ENCODE results near the gene ST3GAL6. TPM values are rescaled to one million over a fixed set of nuclear protein-coding genes. Genes with fewer than 3 reads are reported as not detected.
A peak's percentile ranks its signal among the peaks of the same experiment; 100 is the strongest.

Gene ST3GAL6
- polyA plus RNA-seq, 3 donors = 21.0 to 49.5 (median 22.8) TPM

DNA sequence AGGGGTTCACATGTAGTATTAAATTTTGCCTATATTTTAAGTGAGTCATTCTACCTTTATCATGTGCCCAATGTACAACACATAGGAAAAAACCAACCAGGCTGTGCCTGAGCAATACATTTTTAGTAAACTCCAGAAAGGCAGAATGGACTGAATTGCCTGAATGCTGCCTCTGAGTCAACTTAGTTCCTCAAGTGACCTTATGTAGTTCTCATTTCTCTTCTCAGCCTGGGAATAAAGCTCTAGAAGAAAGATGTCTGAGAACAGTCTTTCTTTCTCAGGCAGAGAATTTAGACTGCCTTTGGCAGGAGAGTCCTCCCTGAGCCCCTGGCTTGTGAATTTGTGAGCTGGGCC, 13.0 kb downstream of the ST3GAL6 start:
- Histone ChIP-seq H3K4me1 (ENCODE audit: control insufficient read depth in 1 of 2, insufficient read depth in 2 of 2, low read length in 2 of 2) (peaks cover 40 to 51% of the 10 kb centered on the region in 2 donors), H3K79me2 (ENCODE audit: insufficient read depth, low read length) (peaks cover 81% of the 10 kb centered on the region), H3K36me3 (replicated peaks in 1 of 2; ENCODE audit: control insufficient read depth in 1 of 2, insufficient read depth in 2 of 2, low read length in 2 of 2) (peaks cover 71 to 84% of the 10 kb centered on the region in 2 donors), H3K9ac (ENCODE audit: insufficient read depth, low read length, poor library complexity, severe bottlenecking) (no peak overlapping the region), H4K20me1 (ENCODE audit: insufficient read depth, low read length) (peaks cover 88% of the 10 kb centered on the region), H2AFZ (ENCODE audit: insufficient read depth, low read depth, low read length, poor library complexity, severe bottlenecking) (no peak overlapping the region), H3K4me3 (replicated peaks in 1 of 3; ENCODE audit: low read depth in 2 of 3, low read length in 3 of 3) (no peak overlapping the region), H3K27ac (ENCODE audit: low read depth in 1 of 2, low read length in 2 of 2) (peak overlapping the region in 1 of 2 donors; percentile 94), H3K9me3 (replicated peaks in 1 of 2; ENCODE audit: control insufficient read depth in 1 of 2, insufficient read depth in 1 of 2, low read length in 2 of 2) (no peaks in the 10 kb centered on the region), H3K27me3 (ENCODE audit: control insufficient read depth in 2 of 2, insufficient read depth in 2 of 2, low read length in 2 of 2) (no peaks in the 10 kb centered on the region), H3K4me2 (replicated peaks; ENCODE audit: extremely low read depth, low read length, poor library complexity, severe bottlenecking) (no peak overlapping the region)
- Mint-ChIP-seq H3K36me3 (peaks cover 72 to 77% of the 10 kb centered on the region in 2 donors), H3K27me3 (ENCODE audit: low read depth in 3 of 3) (no peaks in the 10 kb centered on the region), H3K4me1 (peaks cover 53% of the 10 kb centered on the region), H3K9me3 (no peaks in the 10 kb centered on the region), H3K4me3 (no peak overlapping the region), H3K27ac (peak overlapping the region in 6 of 7 donors; percentile 62 to 96 (median 91))
- intact Hi-C loops (cut with micrococcal nuclease) = loop anchor here in 1 of 2 donors (5.0 kb wide), 1 partner anchor 44 kb away; no protein-coding TSS in a partner anchor
- DNase-seq = peak; percentile 37 to 77 (median 59)
- TF ChIP-seq, protein P1, sequence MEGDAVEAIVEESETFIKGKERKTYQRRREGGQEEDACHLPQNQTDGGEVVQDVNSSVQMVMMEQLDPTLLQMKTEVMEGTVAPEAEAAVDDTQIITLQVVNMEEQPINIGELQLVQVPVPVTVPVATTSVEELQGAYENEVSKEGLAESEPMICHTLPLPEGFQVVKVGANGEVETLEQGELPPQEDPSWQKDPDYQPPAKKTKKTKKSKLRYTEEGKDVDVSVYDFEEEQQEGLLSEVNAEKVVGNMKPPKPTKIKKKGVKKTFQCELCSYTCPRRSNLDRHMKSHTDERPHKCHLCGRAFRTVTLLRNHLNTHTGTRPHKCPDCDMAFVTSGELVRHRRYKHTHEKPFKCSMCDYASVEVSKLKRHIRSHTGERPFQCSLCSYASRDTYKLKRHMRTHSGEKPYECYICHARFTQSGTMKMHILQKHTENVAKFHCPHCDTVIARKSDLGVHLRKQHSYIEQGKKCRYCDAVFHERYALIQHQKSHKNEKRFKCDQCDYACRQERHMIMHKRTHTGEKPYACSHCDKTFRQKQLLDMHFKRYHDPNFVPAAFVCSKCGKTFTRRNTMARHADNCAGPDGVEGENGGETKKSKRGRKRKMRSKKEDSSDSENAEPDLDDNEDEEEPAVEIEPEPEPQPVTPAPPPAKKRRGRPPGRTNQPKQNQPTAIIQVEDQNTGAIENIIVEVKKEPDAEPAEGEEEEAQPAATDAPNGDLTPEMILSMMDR (IDR thresholded peaks at IDR 0.05) = no peak

DNA sequence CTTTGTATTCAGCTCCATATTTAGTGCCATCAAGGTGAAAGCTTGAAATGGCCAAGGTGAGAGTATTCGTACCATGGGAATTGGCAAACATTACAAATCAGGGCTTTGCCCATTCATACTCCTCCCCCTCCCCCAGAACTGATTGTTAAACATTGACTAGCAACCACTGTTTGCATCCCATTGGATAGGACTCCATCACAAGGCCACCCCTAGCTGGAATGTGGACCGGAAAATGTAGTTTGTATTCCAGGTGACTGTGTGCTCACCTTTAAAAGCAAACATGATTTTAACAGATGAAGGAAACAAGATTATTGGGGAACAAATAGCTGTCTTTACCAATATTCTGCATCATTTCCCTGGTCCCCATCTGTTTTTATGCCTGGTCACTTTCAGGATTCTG, 14.1 kb downstream of the ST3GAL6 start:
- Histone ChIP-seq H3K36me3 (replicated peaks in 1 of 2; ENCODE audit: control insufficient read depth in 1 of 2, insufficient read depth in 2 of 2, low read length in 2 of 2) (peaks cover 69 to 84% of the 10 kb centered on the region in 2 donors), H3K9ac (ENCODE audit: insufficient read depth, low read length, poor library complexity, severe bottlenecking) (no peak overlapping the region), H3K27ac (ENCODE audit: low read depth in 1 of 2, low read length in 2 of 2) (peak overlapping the region in 1 of 2 donors; percentile 94), H3K79me2 (ENCODE audit: insufficient read depth, low read length) (peaks cover 81% of the 10 kb centered on the region), H3K9me3 (replicated peaks in 1 of 2; ENCODE audit: control insufficient read depth in 1 of 2, insufficient read depth in 1 of 2, low read length in 2 of 2) (no peaks in the 10 kb centered on the region), H3K4me2 (replicated peaks; ENCODE audit: extremely low read depth, low read length, poor library complexity, severe bottlenecking) (no peak overlapping the region), H4K20me1 (ENCODE audit: insufficient read depth, low read length) (peaks cover 87% of the 10 kb centered on the region), H3K27me3 (ENCODE audit: control insufficient read depth in 2 of 2, insufficient read depth in 2 of 2, low read length in 2 of 2) (no peaks in the 10 kb centered on the region), H3K4me1 (ENCODE audit: control insufficient read depth in 1 of 2, insufficient read depth in 2 of 2, low read length in 2 of 2) (peaks cover 40 to 56% of the 10 kb centered on the region in 2 donors), H3K4me3 (replicated peaks in 1 of 3; ENCODE audit: low read depth in 2 of 3, low read length in 3 of 3) (no peak overlapping the region), H2AFZ (ENCODE audit: insufficient read depth, low read depth, low read length, poor library complexity, severe bottlenecking) (no peak overlapping the region)
- H3K4me3 Mint-ChIP-seq = no peak overlapping the region
- H3K27me3 Mint-ChIP-seq (ENCODE audit: low read depth in 3 of 3) = no peaks in the 10 kb centered on the region
- peaks cover 50% of the 10 kb centered on the region for H3K4me1 Mint-ChIP-seq
- peak overlapping the region in 6 of 7 donors; percentile 25 to 98 (median 94) for H3K27ac Mint-ChIP-seq
- H3K9me3 Mint-ChIP-seq = no peaks in the 10 kb centered on the region
- TF ChIP-seq, protein P1 (IDR thresholded peaks at IDR 0.05) = no peak
- intact Hi-C loops (cut with micrococcal nuclease) = loop anchor here in 1 of 2 donors (5.0 kb wide), 1 partner anchor 45 kb away; no protein-coding TSS in a partner anchor
- WGBS (ENCODE audit: insufficient coverage) = no CpG with 5 or more reads among the region's 2 CpGs
- H3K36me3 Mint-ChIP-seq = peaks cover 72 to 82% of the 10 kb centered on the region in 2 donors
- DNase-seq = no peak
